HG03280 (cell line): ENCODE measurements around the gene LRRC49.

Experiments
- ATAC-seq: cut with Tn5 transposase; IDR thresholded peaks from one replicate; pipeline ENCODE4 v1.9.1; 2021; ENCODE audit warnings: mild to moderate bottlenecking, moderate library complexity; ENCODE audit not compliant: unreplicated experiment

The LRRC49 gene

GRCh38 chr15:71085809-71086208 is 193.2 kb downstream of the LRRC49 start:
- no peak for ATAC-seq

DNA sequence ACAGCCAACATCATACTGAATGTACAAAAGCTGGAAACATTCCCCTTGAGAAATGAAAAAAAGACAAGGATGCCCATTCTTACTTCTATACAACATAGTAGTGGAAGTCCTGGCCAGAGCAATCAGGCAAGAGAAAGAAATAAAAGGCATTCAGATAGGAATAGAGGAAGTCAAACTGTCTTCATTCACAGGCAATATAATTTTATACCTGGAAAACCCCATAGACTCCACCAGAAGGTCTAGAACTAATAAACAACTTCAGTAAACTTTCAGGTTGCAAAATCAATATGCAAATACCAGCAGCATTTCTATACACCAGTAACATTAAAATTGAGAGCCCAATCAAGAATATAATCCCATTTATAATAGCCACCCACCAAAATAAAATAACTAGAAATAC is 195.5 kb downstream of the LRRC49 start:
- no peak for ATAC-seq

GRCh38 chr15:71088683-71089082 is 196.1 kb downstream of the LRRC49 start:
- ATAC-seq = no peak

- ATAC-seq = no peak
Observed at GRCh38 chr15:71089801-71090200, 197.2 kb downstream of the LRRC49 start.

- ATAC-seq = no peak
Observed at GRCh38 chr15:71091601-71092000, 199.0 kb downstream of the LRRC49 start.

DNA sequence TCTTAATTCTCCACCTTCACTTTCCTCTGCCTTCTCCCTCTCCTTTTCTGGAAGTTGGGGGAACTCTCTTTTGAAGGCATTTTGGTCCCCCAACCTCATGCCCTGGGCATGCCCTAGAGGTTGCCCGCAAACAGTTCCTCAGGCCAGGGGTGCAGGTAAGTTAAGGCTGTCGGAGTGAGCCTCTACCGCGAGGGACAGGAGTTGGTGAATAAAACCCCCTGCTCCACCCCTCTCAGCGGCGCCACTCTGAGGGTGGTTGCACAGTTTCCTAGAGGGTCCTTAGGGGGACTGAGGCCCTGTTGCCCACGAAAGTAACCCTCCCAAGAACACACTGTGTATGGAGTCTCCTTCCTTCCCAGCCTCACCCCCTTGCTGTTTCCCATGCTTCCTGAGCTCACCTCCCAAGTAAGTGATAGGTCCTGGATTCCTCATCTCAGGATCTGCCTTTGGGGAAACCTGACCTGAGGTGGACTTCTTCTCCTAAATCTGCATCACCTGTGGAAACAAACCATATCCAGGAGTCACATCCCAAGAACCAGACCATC is 199.5 kb downstream of the LRRC49 start:
- no peak for ATAC-seq

GRCh38 chr15:71093054-71094024 is 200.7 kb downstream of the LRRC49 start:
- no peak for ATAC-seq

- ATAC-seq = no peak
Observed at GRCh38 chr15:71094137-71094536, 201.5 kb downstream of the LRRC49 start.

DNA sequence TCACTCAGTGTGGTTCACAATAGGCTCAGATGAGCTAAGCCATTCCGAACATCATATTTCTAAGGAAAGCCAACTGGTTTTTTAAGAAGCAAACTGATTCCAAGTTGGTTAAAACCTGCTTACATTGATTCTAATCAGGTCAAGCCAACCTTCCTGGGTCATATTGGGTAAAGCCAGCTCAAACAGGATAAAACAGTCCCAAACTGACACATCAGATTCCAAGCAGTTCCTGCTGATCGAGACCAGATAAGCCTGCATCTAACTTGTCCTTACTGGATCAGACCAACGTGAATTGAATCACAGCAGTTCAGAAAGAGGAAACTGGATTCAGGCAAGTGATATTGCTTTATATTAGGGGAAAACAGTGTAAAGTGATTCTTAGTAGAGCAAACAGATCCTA is 204.1 kb downstream of the LRRC49 start:
- ATAC-seq = no peak

DNA sequence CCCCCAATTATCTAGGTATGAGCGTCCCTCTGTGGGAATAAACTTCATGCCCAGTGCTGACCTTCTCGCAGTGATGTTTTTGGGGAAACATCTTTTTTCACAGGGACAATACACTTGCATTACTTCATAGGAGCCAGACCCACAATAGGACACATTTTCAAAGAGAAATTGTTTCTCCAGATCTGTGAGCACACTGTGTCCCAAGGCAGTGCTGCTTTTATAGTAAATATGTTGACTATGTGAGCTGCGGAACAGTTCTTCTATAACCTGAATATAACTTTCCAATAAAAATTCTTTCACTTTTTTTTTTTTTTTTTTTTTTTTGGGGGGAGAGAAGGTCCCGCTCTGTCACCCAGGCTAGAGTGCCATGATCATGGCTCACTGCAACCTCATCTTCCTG is 205.3 kb downstream of the LRRC49 start:
- ATAC-seq = no peak

- ATAC-seq = no peak
Observed at GRCh38 chr15:71098920-71099319, 206.3 kb downstream of the LRRC49 start.
